K562 (cell line): ENCODE measurements around the gene KCNH2. TPM values are rescaled to one million over a fixed set of nuclear protein-coding genes. Genes with fewer than 3 reads are reported as not detected.
A peak's percentile ranks its signal among the peaks of the same experiment; 100 is the strongest.

Source experiments
- ATF2 ChIP-seq: sonication (generic); formaldehyde crosslinking; IDR thresholded peaks from 2 replicates; pipeline ENCODE4 v1.8.1; 2022; ENCODE audit warnings: missing genetic modification reagents
- BACH1 ChIP-seq: fragments of 200-800 bp; sonication (Bioruptor generic); IDR thresholded peaks from 2 replicates; pipeline ENCODE4 v1.6.1; 2016; ENCODE audit warnings: missing genetic modification characterization, missing compliant biosample characterization
- E2F1 ChIP-seq: sonication (generic); formaldehyde crosslinking; IDR thresholded peaks from 2 replicates; pipeline ENCODE4 v1.8.1; 2023; ENCODE audit warnings: mild to moderate bottlenecking, missing genetic modification reagents, moderate library complexity
- ETS1 ChIP-seq: conservative IDR thresholded peaks from 2 replicates; pipeline ENCODE4 v1.6.1; 2011; ENCODE audit warnings: low read depth, mild to moderate bottlenecking, low read length; ENCODE audit not compliant: control insufficient read depth
- HNRNPLL ChIP-seq: fragments of 200-400 bp; formaldehyde crosslinking; IDR thresholded peaks from 2 replicates; pipeline ENCODE4 v1.6.1; 2017; ENCODE audit warnings: low read length, low read depth, mild to moderate bottlenecking; ENCODE audit not compliant: poor library complexity, severe bottlenecking
- NBN ChIP-seq: fragments of 450-650 bp; IDR thresholded peaks from 2 replicates; pipeline ENCODE4 v1.6.1; 2016; ENCODE audit warnings: low read depth, mild to moderate bottlenecking
- NKRF ChIP-seq: fragments of 450-650 bp; IDR thresholded peaks from 2 replicates; pipeline ENCODE4 v1.6.1; 2016; ENCODE audit warnings: borderline replicate concordance
- PURB ChIP-seq: sonication (generic); formaldehyde crosslinking; IDR thresholded peaks from 2 replicates; pipeline ENCODE4 v1.9.0; 2021; ENCODE audit warnings: low read depth, mild to moderate bottlenecking, missing genetic modification reagents
- SAP30 ChIP-seq: fragments of 200-600 bp; sonication (generic); IDR thresholded peaks from 2 replicates; pipeline ENCODE4 v1.6.1; 2012; ENCODE audit warnings: borderline replicate concordance, low read depth, mild to moderate bottlenecking, moderate library complexity, low read length, control low read depth, inconsistent platforms; ENCODE audit not compliant: insufficient read depth, poor library complexity, severe bottlenecking
- SNAPC5 ChIP-seq: fragments of 250-450 bp; sonication (Bioruptor Pico); IDR thresholded peaks from 2 replicates; pipeline ENCODE4 v1.8.0; 2021; ENCODE audit warnings: moderate library complexity, mild to moderate bottlenecking, inconsistent platforms
- SOX6 ChIP-seq: fragments of 450-650 bp; IDR thresholded peaks from 2 replicates; pipeline ENCODE4 v1.6.1; 2014; ENCODE audit warnings: mild to moderate bottlenecking
- TFAP4 ChIP-seq: sonication (generic); formaldehyde crosslinking; IDR thresholded peaks from 2 replicates; pipeline ENCODE4 v1.8.0; 2022; ENCODE audit warnings: missing genetic modification reagents, mild to moderate bottlenecking, moderate library complexity, borderline replicate concordance
- U2AF1 ChIP-seq: fragments of 200-400 bp; formaldehyde crosslinking; optimal IDR thresholded peaks from 2 replicates; pipeline ENCODE3; 2017; ENCODE audit warnings: mild to moderate bottlenecking, low read depth, low read length, moderate library complexity
- ZBTB2 ChIP-seq: fragments of 450-650 bp; IDR thresholded peaks from 2 replicates; pipeline ENCODE4 v1.6.1; 2016; ENCODE audit warnings: antibody characterized with exemption
- ZFX ChIP-seq: sonication (generic); formaldehyde crosslinking; IDR thresholded peaks from 2 replicates; pipeline ENCODE4 v1.8.0; 2022; ENCODE audit warnings: mild to moderate bottlenecking, missing genetic modification reagents, moderate library complexity
- ZNF583 ChIP-seq: fragments of 250-450 bp; sonication (Bioruptor Pico); IDR thresholded peaks from 2 replicates; pipeline ENCODE4 v1.4.0; 2020
- ZNF589 ChIP-seq: fragments of 200-800 bp; sonication (Bioruptor generic); IDR thresholded peaks from 2 replicates; pipeline ENCODE4 v1.6.1; 2016; ENCODE audit warnings: low read depth, missing genetic modification characterization, missing compliant biosample characterization
- polyA plus RNA-seq, 8 experiments: library from polyadenylated mRNA; depleted of rRNA in 4 of 8; stranded (reverse) in 5 of 8; unstranded in 3 of 8; fragments of >200 nt; fragmentation: Nextera tagmentation in 2 of 8; fragmentation: Illumina TruSeq in 1 of 8; extraction: Ambion mirVana in 2 of 8; extraction: Trizol in 1 of 8; gene quantifications; 2 replicates each; pipeline versions ENCODE4 v1.2.1 to v1.2.3, GENCODE V29; 2011 to 2014; ENCODE audit warnings: inconsistent platforms in 1 of 8, missing spikeins in 1 of 8
- total RNA-seq, 7 experiments: library from RNA; depleted of rRNA in 6 of 7; stranded (reverse); fragments of >200 nt in 6 of 7; fragmentation: Illumina TruSeq in 2 of 7; extraction: Trizol in 2 of 7; gene quantifications; 2 replicates each; pipeline versions ENCODE4 v1.2.1 to v1.2.3, GENCODE V29; 2011 to 2021; ENCODE audit warnings: low replicate concordance in 1 of 7

The KCNH2 gene
- total and polyA plus RNA-seq, 9 of the 15 experiments (the other 6 are each of a cell fraction or from before 2014, with no cell fraction given) = 18.1 to 368 (median 218) TPM

- TF ChIP-seq HNRNPLL (no peak), NKRF (no peak), SOX6 (no peak), TFAP4 (CRISPR knock-in tag) (peak; percentile 51; the same call in 1 of the 2 replicates), ETS1 (no peak), ZNF589 (CRISPR knock-in tag) (peak; percentile 78; the same call in 1 of the 2 replicates), SAP30 (no peak), ATF2 (CRISPR knock-in tag) (no peak), ZBTB2 (peak; percentile 60; the same call in 1 of the 2 replicates), SNAPC5 (CRISPR knock-in tag) (no peak), U2AF1 (no peak), ZNF583 (peak; percentile 82; the same call in 1 of the 2 replicates), BACH1 (tag) (no peak), NBN (no peak), E2F1 (CRISPR knock-in tag) (no peak), PURB (CRISPR knock-in tag) (no peak), ZFX (CRISPR knock-in tag) (0 out of 2 replicates have a peak, but pooled peaks have one; percentile 6)
These were observed 19.5 kb downstream of the KCNH2 start (continued) for GRCh38 chr7:150958597-150958996.
